SKM-1 treated with dmso at 0.1 percent for 144 hours (cell line): ENCODE measurements around the gene ST3GAL6.

Source experiments
- DNase-seq: peaks from one replicate; lab custom pipeline; 2025; ENCODE audit not compliant: unreplicated experiment; lab: John Stamatoyannopoulos, UW

Gene ST3GAL6, protein sequence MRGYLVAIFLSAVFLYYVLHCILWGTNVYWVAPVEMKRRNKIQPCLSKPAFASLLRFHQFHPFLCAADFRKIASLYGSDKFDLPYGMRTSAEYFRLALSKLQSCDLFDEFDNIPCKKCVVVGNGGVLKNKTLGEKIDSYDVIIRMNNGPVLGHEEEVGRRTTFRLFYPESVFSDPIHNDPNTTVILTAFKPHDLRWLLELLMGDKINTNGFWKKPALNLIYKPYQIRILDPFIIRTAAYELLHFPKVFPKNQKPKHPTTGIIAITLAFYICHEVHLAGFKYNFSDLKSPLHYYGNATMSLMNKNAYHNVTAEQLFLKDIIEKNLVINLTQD

DNA sequence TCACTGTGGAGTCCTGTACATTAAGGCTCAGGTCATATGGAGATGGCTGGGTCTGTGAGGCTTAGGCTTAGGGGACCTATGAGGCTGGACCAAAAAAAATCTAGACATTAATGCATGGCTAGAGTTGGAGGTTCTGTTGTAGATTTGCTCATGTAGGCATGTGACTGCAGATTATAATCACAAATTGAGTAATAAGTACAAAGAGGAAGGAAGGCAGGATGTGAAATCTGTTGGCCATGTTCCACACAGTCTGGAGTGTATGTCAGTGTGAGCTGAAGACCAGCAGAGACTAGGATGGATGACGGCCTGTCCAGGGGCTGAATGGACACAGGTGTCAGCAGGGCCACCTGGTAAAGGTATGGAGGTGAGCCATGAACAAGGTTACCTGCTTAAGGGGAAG is at the start of gene ST3GAL6:
Gene ST3GAL6, plus strand, starts transcription at position 265 of the 400 bp plus-strand sequence. CDS start 5,101 bp downstream, outside the sequence.
- DNase-seq, result peak; percentile 93

DNA sequence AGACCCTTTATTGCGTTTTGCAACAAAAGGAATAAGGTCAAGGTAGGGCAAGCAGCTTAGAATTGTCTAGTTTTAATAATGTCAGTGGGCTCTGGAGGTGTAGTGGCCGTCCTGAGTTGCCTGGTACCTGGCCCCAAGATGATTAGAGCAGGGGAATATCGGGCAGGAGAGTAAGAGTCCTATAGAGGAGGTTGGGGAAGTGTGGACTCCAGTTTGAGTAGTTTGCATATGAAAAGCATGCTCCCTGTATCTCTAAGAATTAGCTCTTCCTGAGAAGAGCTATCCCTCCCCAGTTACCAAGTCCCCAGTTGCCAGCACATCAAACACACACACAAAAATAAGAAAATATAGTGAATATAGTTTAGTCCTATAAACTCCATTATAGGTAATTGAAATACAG is 49.2 kb upstream of the ST3GAL6 start:
- DNase-seq, result no peak

DNA sequence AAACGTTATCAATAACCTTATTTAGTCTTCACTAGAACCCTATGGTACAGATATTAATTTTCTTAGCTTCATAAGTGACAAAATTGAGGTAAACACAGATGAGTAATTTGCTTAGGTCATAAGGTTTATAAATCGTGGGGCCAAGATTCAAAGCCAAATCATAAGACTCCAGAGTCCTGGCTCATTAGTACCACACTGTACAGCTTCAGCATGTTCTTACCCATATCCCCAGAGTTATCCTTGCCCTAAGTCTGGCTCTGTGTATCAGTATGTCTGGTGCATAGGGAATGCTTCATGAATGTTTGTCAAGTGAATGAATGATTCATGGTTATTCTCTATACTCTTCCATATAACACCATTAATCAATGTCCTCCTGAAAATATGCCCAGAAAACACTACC is 45.6 kb upstream of the ST3GAL6 start:
- DNase-seq, result no peak

DNA sequence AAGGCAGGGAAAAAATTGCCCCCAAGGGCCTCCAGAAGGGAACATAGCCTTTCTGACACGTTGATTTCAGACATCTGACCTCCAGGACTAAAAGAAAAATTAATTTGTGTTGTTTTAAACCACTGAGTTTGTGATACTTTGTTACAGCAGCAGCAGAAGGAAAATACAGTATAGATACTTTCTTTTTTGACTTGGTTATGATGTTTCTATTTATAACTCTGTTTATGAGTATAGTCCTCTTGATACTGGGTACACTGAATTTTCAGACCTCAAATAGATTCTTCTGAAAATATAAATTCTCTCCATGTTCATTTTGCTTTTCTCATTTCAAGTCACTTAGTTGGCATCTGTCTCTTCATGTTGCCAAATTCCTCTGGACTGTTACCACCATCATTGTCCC is 44.4 kb upstream of the ST3GAL6 start:
- DNase-seq, result no peak

DNA sequence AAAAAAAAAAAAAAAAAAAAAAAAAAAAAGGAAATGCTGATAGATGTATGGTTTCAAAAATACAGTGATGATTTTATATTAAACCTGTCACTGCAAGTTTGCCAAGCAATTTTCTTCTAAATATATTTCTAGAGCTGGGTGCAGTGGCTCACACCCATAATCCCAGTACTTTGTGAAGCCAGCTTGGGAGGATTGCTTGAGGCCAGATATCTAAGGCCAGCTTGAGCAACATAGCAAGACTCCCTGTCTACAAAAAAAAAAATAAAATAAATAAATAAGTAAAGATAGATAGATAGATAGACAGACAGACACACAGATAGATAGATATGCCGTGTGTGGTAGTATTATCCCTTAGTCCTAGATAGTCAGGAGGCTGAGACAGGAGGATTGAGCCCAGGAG is 41.4 kb upstream of the ST3GAL6 start:
- DNase-seq, result no peak

DNA sequence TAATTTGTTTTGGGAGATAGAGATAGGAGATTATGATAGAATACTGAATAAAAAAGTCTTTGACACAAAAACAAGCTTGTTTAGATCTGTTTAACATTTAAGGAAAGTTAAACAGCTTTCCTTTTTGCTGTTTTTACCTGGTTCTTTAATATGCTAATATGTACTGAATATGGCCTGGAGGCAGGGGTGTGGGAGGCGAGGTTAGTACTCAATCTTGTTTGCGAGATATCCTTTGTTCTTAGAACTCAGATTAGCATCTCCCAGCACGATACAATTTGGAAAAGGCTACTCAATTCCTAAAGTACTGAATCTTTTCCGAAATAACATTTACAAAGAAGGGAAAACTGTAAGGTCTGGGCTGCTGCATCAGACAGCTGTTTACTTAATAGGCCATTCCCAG is 40.8 kb upstream of the ST3GAL6 start:
- no peak for DNase-seq

DNA sequence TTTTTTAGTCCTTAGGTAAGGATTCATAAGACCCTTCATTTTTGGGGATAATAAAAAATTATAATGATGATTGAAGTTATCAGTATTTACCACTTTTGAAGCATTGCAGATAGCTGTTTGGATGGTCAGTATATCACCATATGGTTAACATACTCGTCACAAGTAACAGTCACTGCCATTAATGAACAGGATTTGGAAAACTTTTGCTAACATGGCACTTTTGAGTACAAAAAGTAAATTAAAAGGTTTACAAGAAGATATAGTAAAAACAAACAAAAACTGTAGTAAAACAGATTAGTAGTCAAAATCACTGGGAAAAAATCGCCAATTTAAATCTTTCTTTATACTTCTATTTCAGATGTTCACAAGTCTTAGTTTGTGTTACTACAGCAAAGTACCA is 37.8 kb upstream of the ST3GAL6 start:
- DNase-seq, result no peak

DNA sequence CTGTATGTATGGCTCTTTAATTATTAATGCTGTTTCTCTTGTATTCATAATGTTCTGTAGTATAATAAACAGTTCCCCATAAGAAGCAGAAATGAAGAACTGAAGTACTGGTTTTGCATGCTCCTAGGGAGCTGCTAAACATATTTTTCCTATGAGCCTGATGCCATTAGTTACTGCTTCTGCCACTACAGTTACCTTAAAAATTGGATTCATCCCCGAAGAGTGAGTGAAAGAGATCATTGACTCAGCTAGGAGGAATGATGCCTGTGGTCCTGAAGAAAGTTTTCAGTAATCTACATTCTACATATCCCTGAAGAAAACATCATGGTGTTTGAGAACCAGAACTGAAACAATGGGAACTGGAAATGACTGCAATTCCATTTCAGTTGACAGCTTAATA is 37.1 kb upstream of the ST3GAL6 start:
- no peak for DNase-seq

DNA sequence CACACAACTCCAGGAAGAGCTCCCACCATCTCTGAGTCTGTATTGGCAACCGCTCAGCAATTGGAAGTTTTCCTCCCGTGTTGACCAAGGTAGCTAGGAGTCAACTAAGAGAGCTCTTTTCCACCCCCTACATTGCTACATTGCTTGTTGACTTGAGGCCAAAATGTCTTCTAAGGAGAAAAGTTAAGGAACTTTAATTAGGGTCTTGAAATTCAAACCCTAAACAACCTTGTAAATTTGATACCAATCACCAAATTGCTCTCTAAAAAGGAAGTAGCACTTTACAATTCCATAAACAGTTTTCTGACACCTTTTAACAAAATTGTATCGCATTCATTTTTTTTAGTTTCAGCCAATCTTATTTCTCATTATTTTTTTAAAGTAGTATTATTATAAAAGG is 35.5 kb upstream of the ST3GAL6 start:
- DNase-seq, result no peak

DNA sequence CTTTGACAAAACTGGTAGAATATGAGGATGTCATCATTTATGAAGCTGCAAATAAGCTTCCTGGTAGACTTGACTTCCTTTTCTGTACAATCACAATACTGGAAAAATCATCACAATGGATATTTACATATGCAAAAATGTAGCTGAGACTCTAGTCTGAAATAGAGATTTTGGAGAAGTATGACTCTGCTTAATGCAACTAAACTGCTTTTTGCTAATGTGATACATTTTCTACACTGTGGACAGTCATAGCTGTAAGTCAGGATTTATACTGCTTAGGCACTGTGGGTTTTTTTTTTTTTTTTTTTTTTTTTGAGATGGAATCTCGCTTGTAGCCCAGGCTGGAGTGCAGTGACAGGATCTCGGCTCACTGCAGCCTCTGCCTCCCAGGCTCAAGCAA is 34.5 kb upstream of the ST3GAL6 start:
- DNase-seq, result no peak

DNA sequence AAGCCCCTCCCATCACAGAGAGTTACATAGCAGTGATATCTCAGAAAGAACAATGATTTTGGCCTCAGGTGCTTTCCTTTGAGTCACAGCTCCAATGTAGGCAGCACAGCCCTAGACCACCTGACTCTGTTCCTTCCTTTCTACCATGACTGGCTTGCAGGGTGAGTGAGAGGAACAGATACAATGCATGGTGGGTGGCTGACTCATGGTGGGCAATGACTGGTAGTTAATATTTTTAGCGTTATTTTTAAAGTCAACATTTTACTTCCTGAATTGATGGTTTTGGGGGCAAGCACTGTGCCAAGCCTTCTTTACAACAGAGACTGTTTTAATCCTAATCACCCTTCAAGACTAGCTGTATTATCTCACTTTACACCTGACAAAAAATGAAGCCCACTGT is 32.8 kb upstream of the ST3GAL6 start:
- DNase-seq, result no peak

DNA sequence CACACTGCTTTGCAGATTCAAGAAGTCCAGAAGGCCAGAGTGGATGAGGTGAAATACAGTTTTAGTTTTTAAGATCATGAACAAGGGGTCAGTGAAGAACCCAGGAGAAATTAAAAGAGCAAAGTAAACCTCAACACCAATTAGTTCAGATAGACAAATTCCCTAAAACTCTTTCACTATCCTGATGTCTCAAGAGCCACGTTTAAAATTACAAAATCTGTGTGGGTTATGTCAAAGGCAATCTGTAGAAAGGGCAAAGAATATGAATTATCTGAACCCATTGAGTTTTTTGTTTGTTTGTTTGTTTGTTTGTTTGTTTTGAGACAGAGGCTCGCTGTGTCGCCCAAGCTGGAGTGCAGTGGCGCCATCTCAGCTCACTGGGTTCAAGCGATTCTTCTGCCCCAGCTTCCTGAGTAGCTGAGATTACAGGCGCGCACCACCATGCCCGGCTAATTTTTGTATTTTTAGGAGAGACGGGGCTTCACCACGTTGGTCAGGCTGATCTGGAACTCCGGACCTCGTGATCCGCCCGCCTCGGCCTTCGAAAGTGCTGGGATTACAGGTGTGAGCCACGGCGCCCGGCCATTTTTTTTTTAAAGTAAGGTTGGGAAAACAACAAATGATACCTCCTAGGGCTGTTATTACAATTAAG is 32.1 kb upstream of the ST3GAL6 start:
- DNase-seq, result no peak

DNA sequence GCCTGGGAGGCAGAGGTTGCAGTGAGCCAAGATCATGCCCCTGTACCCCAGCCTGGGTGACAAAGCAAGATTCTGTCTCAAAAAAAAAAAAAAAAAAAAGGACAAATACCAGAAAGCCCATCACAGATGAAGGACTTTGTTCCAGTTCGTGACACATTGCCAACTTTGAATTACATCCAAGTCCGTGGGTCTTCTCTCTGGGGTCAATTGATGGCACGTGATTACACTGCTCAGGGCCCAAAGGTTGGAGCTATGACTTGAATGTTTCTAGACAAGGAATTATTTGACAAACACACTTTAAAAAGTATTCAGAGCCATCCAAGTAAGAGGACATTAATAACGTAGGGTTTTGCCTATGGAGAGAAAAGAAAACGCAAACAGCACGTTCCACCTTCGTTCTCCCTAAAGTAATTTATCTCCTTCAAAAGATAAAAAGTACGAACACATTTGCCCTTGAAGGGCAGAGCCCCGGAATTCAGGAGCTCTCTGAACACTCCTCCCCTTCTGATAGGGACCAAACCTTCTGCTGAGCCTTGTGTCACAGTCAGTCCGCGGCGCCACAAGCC is 31.3 kb upstream of the ST3GAL6 start:
- peak; percentile 35 for DNase-seq

DNA sequence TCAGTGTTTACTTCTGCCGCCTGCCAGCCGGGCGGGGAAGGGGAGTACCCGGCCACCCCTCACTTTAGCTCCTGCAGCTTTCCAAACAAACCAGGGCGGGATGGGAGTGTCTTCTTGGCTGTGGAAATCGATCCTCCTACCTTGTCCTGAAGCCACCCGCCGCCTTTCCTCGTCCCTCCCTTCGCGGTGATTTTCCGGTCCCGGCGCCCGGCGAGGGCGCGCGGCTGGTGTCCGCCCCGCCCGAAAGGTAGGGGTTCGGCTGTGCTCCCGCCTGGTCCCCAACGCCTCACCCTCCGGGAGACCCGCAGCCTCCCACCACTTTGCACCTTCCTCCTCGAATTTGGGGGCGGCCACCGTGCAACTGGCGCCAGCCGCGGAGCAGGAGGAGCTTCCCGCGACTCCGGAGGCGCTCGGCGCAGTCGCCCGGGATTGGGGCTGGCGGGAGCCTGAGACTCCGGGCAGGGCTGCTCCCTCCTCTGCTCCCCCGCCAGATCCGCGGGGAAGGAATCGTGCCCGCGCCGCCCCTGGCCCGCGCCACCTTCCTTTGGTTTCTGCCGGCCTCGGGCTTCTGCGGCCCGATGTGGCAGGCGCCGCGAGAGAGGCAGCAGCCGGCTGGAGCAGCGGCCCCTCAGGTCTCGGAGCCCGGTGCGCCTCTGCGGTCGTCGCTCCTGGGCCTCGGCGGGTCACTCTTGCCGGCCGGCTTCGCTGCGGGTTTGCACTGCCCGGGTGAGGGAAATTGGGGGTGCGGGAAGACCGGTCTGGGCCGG is 30.7 kb upstream of the ST3GAL6 start:
- no peak for DNase-seq

DNA sequence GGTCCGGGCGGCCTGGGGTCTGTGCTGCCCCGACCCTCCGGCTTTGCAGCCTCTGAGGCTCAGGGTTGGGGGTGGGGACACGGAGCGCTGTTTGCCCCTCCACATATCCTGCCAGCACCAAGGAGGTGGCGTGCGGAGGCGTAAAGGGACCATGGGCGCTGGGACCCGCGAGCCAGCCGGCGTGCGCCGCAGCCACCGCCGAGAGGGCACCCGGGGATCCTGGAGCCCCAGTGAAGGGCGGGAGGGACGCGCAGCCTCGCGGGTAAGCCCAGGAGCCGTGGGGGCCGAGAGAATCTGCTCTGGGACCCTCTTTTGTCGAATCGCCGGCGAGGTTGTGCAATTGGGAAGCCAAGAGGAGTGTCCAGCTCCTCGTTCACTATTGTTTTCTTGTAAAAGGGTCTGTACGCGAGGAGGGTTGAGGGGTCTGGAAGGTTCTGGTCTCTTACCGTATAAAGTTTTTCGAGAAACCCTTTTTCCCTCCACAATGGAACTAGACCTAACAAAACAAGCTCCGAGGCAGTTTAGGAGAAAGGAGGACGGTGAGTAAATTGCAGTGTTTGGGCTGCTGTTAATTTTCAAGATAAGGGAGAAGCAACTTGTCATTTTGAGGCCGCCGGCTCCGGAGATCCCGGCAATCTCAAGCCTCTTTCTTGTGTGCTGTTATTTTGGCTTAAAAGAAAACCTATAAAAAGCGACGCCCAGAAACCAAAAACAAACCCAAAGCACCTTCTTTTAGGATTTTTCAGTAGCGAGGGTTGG is 29.9 kb upstream of the ST3GAL6 start:
- no peak for DNase-seq

DNA sequence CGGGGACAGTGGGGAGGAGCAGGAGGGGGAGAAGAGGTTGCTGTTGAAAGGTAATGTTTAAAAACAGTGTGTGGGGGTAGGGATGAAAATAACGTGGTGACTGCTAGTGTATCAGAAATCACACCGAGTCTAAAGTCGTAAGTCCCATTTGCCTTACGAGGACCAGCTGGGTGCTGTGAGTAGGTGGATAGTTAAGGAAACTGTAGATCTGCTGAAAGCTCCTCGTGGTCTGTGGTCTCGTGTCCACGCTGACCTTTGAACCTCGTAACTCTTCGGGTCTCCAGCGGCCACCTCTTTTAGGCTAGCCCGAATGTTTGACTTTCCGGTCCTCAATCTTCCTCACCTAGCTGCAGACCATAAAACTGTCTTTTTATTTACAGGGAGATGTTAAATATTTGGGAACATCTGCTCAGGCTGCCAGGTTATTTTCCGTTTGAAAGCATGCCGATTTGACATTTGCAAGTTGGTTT is 29.3 kb upstream of the ST3GAL6 start:
- peak; percentile 20 for DNase-seq

DNA sequence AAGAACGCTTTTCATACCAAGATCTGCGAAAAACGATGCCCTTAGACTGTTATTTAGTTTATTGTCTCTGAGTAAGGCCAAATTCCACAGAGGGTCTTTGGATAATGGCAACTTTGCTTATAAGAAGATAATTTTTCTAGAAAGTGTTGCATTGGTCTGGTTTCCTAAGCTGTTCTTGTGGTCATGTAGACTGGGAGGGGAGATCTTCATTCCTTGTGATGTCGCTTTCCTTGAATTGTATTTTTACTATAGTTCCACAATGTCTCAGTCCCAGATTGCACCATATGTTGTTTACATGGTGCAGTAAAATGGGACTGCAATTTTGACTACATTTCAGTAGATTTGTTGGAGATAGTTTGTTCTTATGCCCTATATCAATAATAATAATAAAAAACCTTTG is 28.8 kb upstream of the ST3GAL6 start:
- DNase-seq, result no peak

DNA sequence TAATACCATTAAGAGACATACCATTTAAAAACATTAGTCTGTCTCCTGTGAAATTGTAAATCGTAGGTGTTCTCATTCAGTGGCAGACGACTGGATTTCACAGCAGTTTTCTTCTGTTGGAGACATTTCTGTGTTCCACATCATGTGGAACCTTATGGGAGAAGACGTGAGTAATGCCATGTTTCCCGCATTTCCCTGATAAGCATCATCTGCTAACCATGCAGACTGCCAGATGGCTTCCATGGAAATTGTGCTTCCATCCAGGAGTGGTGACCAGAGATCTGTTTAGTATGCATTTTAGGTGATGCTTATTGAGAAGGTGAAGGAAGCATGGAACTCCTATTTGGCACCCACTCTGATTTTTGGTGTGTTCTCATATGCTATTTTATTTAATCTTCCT is 28.4 kb upstream of the ST3GAL6 start:
- no peak for DNase-seq

DNA sequence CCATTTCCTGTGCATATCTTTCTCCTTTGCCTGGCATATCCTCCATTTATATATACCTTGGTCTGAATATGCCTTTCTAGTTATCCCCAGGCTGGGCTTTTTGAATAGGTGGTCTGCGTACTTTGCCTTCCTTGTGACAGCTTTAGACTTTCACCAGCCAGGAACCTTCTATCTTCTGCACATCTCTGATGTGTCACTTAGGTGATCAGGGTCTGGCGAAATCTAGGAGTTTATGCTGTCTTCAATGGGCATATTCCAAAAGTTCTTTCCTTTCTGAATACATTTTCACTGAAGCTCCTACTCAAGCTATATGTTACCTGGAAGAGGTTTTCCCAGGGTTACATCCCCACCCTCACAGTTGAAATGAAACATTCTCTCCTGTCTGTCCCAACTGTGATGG is 27.8 kb upstream of the ST3GAL6 start:
- DNase-seq, result no peak

DNA sequence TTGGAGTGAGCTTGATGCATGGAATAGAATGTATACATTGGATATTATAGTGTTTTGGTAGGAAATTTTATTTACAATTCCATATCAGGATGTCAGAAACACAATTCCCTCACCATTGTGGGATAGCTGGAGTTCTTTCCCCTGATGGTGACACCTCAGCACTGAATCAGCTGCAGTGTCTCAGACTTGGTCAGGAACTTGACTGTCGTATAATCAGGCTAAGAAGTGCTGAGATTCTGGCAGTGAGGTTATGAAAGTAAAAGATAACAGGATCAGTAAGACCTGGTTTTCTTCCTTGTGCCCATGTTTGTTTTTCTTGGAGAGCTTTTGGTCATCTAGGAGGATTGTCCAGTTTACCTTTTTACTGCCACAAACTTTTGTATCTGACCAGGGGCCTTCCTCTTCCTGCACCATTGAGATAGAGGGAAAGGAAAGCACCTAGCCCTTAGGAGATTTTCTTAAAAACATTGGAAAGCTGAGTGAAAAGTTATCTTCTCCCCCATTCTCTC is 27.3 kb upstream of the ST3GAL6 start:
- DNase-seq, result no peak

DNA sequence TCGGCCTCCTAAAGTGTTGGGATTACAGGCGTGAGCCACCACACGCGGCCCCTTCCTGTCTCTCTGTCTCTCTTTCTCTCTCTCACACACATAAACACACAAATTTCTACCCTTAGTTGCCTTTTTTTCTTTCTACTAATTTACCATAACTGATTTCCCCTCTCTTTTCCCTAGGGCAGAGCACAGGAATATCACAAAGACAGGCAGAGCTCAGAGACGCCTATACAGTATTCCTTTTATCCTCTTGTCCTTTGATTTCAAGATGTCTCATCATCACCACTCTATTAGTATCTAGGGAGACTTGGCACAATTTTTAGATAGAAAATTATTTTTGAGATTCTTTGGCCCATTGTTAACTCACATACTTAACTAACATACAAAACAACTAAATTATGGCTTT is 25.8 kb upstream of the ST3GAL6 start:
- no peak for DNase-seq
